Tibial nerve (tissue), 4 donors: ENCODE measurements around the gene IAH1. TPM values are rescaled to one million over a fixed set of nuclear protein-coding genes. Genes with fewer than 3 reads are reported as not detected.

Experiments
- DNase-seq, 2 donors: peaks; one replicate each; pipeline ENCODE4 v3.0.0-alpha.2; 2019; ENCODE audit warnings: low spot score in 2 of 2
- H3K27ac ChIP-seq, 4 donors: fragments of 200-600 bp; sonication (generic) in 3 of 4; one replicate each; pipeline ENCODE4 v1.5.1; 2017 to 2019; ENCODE audit warnings: mild to moderate bottlenecking in 1 of 4
- H3K27me3 ChIP-seq, 2 donors: fragments of 200-600 bp; sonication (generic) in 1 of 2; one replicate each; pipeline versions ENCODE4 v1.5.1 to v1.6.0; 2017 to 2019
- H3K36me3 ChIP-seq, 3 donors: fragments of 200-600 bp; sonication (generic); one replicate each; pipeline ENCODE4 v1.5.1; 2018 to 2019
- H3K4me1 ChIP-seq, 4 donors: fragments of 200-600 bp; sonication (generic) in 3 of 4; one replicate each; pipeline ENCODE4 v1.5.1; 2017 to 2019
- H3K4me3 ChIP-seq, 4 donors: fragments of 200-600 bp; sonication (generic) in 3 of 4; one replicate each; pipeline ENCODE4 v1.5.1; 2017 to 2019; ENCODE audit warnings: mild to moderate bottlenecking in 1 of 4, moderate library complexity in 1 of 4
- H3K9me3 ChIP-seq, 4 donors: fragments of 200-600 bp; sonication (generic) in 3 of 4; one replicate each; pipeline ENCODE4 v1.5.1; 2017 to 2019
- EP300 ChIP-seq, 2 donors: sonication (generic); formaldehyde crosslinking; IDR thresholded peaks; one replicate each; pipeline ENCODE4 v1.6.1; 2017; ENCODE audit warnings: antibody characterized with exemption in 2 of 2, mild to moderate bottlenecking in 1 of 2
- POLR2A ChIP-seq, 2 donors: fragments of 450-650 bp; IDR thresholded peaks; one replicate each; pipeline ENCODE4 v1.6.1; 2017; ENCODE audit warnings: antibody characterized with exemption in 2 of 2, mild to moderate bottlenecking in 2 of 2, moderate library complexity in 2 of 2
- WGBS, 2 donors: methylation state at CpG; one replicate each; pipeline ENCODE4 v1.1.5; 2018; 5-methylcytosine and 5-hydroxymethylcytosine counted together
- total RNA-seq, 4 donors: library from RNA; depleted of rRNA; stranded (reverse); fragments of >200 nt; gene quantifications; one replicate each; pipeline ENCODE4 v1.1.0, GENCODE V29; 2016
- TF ChIP-seq, protein P1 (sequence below), 5 experiments: fragments of 200-600 bp in 3 of 5; fragments of 450-650 bp in 2 of 5; sonication (generic) in 3 of 5; IDR thresholded peaks; one replicate each; pipeline ENCODE4 v1.5.1; 2016 to 2019; ENCODE audit warnings: antibody characterized with exemption in 5 of 5, mild to moderate bottlenecking in 3 of 5, moderate library complexity in 2 of 5

The IAH1 gene
- total RNA-seq, 4 donors from 2014 or later: 41.9 to 55.1 (median 50.9) TPM

DNA sequence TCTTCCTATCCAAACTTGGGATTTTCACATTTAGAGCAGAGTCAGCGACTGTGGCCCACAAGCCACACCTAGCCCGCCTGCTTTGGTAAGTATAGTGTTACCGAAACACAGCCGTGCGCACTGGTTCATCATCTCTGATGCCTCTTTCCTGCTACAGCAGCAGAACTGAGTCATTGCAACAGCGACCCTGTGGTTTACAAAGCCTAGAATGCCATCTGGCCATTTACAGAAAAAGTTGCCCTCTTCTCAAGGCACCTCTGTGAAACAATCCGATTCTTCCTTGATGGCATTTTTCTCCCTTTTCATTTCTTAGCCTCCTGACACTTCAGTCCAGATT, 10.7 kb upstream of the IAH1 start:
- no peaks in the 10 kb centered on the region for H3K27me3 ChIP-seq
- H3K36me3 ChIP-seq: peaks cover 0 to 60% (median 0%) of the 10 kb centered on the region in 3 donors
- DNase-seq: no peak
- H3K4me3 ChIP-seq: no peak overlapping the region
- H3K9me3 ChIP-seq: no peaks in the 10 kb centered on the region
- WGBS, 2 donors: 64 to 81% methylated on average over 7 of the region's 7 CpGs
- H3K27ac ChIP-seq: no peak overlapping the region
- no peak for TF ChIP-seq POLR2A (IDR thresholded peaks at IDR 0.05)
- no peak for TF ChIP-seq EP300 (IDR thresholded peaks at IDR 0.05)
- TF ChIP-seq, protein P1, sequence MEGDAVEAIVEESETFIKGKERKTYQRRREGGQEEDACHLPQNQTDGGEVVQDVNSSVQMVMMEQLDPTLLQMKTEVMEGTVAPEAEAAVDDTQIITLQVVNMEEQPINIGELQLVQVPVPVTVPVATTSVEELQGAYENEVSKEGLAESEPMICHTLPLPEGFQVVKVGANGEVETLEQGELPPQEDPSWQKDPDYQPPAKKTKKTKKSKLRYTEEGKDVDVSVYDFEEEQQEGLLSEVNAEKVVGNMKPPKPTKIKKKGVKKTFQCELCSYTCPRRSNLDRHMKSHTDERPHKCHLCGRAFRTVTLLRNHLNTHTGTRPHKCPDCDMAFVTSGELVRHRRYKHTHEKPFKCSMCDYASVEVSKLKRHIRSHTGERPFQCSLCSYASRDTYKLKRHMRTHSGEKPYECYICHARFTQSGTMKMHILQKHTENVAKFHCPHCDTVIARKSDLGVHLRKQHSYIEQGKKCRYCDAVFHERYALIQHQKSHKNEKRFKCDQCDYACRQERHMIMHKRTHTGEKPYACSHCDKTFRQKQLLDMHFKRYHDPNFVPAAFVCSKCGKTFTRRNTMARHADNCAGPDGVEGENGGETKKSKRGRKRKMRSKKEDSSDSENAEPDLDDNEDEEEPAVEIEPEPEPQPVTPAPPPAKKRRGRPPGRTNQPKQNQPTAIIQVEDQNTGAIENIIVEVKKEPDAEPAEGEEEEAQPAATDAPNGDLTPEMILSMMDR (IDR thresholded peaks at IDR 0.05): no peak
- H3K4me1 ChIP-seq: no peaks in the 10 kb centered on the region

DNA sequence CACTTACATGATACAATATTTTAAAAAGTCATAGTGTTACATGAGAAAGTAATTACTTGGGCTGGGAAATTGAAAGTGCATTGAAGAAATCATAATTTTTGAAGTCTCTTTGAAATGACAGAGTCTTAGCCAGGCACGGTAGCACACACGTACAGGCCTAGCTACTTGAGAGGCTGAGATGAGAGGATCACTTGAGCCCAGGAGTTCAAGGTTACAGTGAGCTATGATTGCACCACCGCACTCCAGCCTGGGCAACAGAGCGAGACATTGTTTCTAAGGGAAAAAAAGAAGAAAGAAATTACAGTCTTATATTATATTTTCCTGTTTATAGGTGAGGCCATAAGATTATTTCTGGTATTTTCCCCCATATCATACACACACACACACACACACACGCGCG, 9.2 kb upstream of the IAH1 start:
- H3K9me3 ChIP-seq: no peaks in the 10 kb centered on the region
- no peak overlapping the region for H3K27ac ChIP-seq
- 67 to 86% methylated on average over 7 of the region's 7 CpGs for WGBS, 2 donors
- no peaks in the 10 kb centered on the region for H3K27me3 ChIP-seq
- TF ChIP-seq EP300 (IDR thresholded peaks at IDR 0.05) (no peak), POLR2A (IDR thresholded peaks at IDR 0.05) (no peak)
- TF ChIP-seq, protein P1 (IDR thresholded peaks at IDR 0.05): no peak
- no peak overlapping the region for H3K4me3 ChIP-seq
- peaks cover 0 to 59% (median 0%) of the 10 kb centered on the region in 3 donors for H3K36me3 ChIP-seq
- H3K4me1 ChIP-seq: no peaks in the 10 kb centered on the region
- no peak for DNase-seq

DNA sequence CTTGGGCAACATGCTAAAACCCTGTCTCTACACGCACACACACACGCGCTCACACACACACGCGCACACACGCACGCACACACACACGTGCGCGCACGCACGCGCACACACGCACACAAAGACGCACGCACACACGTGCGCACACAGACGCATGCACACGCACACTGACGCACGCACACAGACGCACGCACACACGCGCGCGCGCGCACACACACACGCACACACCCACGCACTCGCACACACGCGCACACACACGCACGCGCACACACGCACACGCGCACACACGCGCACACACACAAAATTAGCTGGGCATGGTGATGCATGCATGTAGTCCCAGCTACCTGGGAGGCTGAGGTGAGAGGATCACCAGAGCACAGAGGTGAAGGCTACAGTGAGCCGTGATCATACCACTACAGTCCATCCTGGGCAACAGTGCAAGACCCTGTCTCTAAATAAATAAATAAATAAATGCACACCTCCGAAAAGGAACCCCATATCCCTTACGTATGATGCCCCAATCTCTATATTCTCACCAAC, 8.1 kb upstream of the IAH1 start:
- Histone ChIP-seq H3K27me3 (no peaks in the 10 kb centered on the region), H3K9me3 (no peaks in the 10 kb centered on the region), H3K36me3 (peaks cover 0 to 54% (median 0%) of the 10 kb centered on the region in 3 donors), H3K4me3 (no peak overlapping the region), H3K4me1 (no peaks in the 10 kb centered on the region), H3K27ac (no peak overlapping the region)
- TF ChIP-seq POLR2A (IDR thresholded peaks at IDR 0.05): no peak
- no peak for TF ChIP-seq EP300 (IDR thresholded peaks at IDR 0.05)
- TF ChIP-seq, protein P1 (IDR thresholded peaks at IDR 0.05): no peak
- DNase-seq: no peak
- WGBS, 2 donors: 80 to 94% methylated on average over 31 to 46 of the region's 46 CpGs

DNA sequence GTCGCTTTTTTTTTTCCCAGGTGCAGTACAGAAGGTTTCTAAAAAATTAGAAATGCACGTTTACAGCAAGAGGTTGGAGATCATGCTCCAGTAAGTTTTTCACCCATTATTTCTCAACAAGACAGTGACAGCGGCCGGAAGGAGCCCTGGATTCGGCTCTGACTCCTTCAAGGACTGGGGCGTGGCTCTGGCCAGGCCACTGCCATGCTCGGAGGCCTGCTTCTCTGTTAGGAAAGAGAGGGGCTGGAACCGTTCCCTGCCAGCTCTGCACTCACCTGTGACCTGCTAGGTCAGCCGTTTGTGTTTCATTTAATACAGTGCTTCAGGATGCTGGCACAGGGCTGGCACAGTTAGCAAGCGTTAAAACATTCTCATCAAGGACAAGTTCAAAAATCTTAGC, 6.7 kb upstream of the IAH1 start:
- Histone ChIP-seq H3K9me3 (no peaks in the 10 kb centered on the region), H3K4me1 (no peaks in the 10 kb centered on the region), H3K27ac (no peak overlapping the region), H3K4me3 (no peak overlapping the region), H3K27me3 (no peaks in the 10 kb centered on the region), H3K36me3 (peaks cover 0 to 56% (median 0%) of the 10 kb centered on the region in 3 donors)
- DNase-seq: no peak
- WGBS, 2 donors: 85 to 88% methylated on average over 10 of the region's 10 CpGs
- TF ChIP-seq EP300 (IDR thresholded peaks at IDR 0.05) (no peak), POLR2A (IDR thresholded peaks at IDR 0.05) (no peak)
- TF ChIP-seq, protein P1 (IDR thresholded peaks at IDR 0.05): no peak

DNA sequence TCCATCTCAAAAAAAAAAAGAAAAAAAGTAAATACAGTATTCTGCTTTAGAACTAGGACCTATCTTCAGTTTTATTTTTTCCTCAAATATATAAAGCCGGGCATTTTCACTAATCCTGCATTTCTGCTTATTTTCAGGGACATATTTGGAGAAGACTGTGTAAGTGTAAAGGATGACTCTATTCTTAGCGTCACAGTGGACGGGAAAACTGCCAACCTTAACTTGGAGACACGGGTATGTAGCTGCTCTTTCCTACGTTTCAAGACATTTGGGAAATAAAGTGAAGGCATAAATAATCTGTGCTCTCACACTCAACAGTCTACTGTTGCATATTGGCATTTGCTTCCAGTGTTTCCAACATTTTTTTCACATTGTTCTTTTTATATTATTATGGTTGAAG, 3.1 kb upstream of the IAH1 start:
- H3K4me1 ChIP-seq: peaks cover 0 to 18% (median 15%) of the 10 kb centered on the region in 4 donors
- TF ChIP-seq, protein P1 (IDR thresholded peaks at IDR 0.05): no peak
- TF ChIP-seq EP300 (IDR thresholded peaks at IDR 0.05) (no peak), POLR2A (IDR thresholded peaks at IDR 0.05) (no peak)
- 87 to 92% methylated on average over 5 of the region's 5 CpGs for WGBS, 2 donors
- peaks cover 0 to 40% (median 0%) of the 10 kb centered on the region in 3 donors for H3K36me3 ChIP-seq
- H3K4me3 ChIP-seq: no peak overlapping the region
- DNase-seq: no peak
- no peak overlapping the region for H3K27ac ChIP-seq
- H3K27me3 ChIP-seq: no peaks in the 10 kb centered on the region
- no peaks in the 10 kb centered on the region for H3K9me3 ChIP-seq
